Prostate gland (tissue), 2 donors: ENCODE results near the gene CDHR2. TPM values are rescaled to one million over a fixed set of nuclear protein-coding genes. Genes with fewer than 3 reads are reported as not detected.

Experiments used
- DNase-seq: peaks from one replicate; pipeline ENCODE4 v3.0.0-alpha.2; 2019; ENCODE audit warnings: low spot score
- H3K27ac ChIP-seq, 2 donors: fragments of 200-600 bp; sonication (generic); 2 replicates each; pipeline ENCODE4 v1.5.1; 2017 to 2019
- H3K27me3 ChIP-seq: fragments of 200-600 bp; sonication (generic); replicated peaks from 2 replicates; pipeline ENCODE4 v1.5.1; 2019; ENCODE audit not compliant: insufficient read depth
- H3K36me3 ChIP-seq, 2 donors: fragments of 200-600 bp; sonication (generic); 1 replicate in 1 of 2; 2 replicates in 1 of 2; pipeline versions ENCODE4 v1.5.1 to v1.8.1; 2017 to 2019
- H3K4me1 ChIP-seq: fragments of 200-600 bp; sonication (generic); replicated peaks from 2 replicates; pipeline ENCODE4 v1.5.1; 2019
- H3K4me3 ChIP-seq, 2 donors: fragments of 200-600 bp; sonication (generic); 2 replicates each; pipeline ENCODE4 v1.5.1; 2017 to 2019
- H3K9me3 ChIP-seq: fragments of 200-600 bp; sonication (generic); 2 replicates; pipeline ENCODE4 v1.5.1; 2017
- POLR2A ChIP-seq: fragments of 450-650 bp; IDR thresholded peaks from one replicate; pipeline ENCODE4 v1.6.1; 2016; ENCODE audit warnings: antibody characterized with exemption, mild to moderate bottlenecking
- POLR2AphosphoS5 ChIP-seq: sonication (generic); formaldehyde crosslinking; IDR thresholded peaks from one replicate; pipeline ENCODE4 v1.6.1; 2017; ENCODE audit warnings: antibody characterized with exemption
- WGBS: methylation state at CpG from one replicate; pipeline ENCODE4 v1.1.5; 2018; 5-methylcytosine and 5-hydroxymethylcytosine counted together
- intact Hi-C: fragments of 100-400 bp; cut with DNase I; formaldehyde crosslinking; loops from one replicate; pipeline ENCODE4 v1.14.2; 2022
- total RNA-seq, 2 donors: library from RNA; depleted of rRNA; stranded (reverse); fragments of >200 nt; gene quantifications; one replicate each; pipeline ENCODE4 v1.1.0, GENCODE V29; 2016
- TF ChIP-seq, protein P1 (sequence below), 4 experiments: fragments of 200-600 bp in 2 of 4; fragments of 450-650 bp in 2 of 4; sonication (generic) in 2 of 4; IDR thresholded peaks; 1 replicate in 3 of 4; 2 replicates in 1 of 4; pipeline ENCODE4 v1.5.1; 2016 to 2019; ENCODE audit warnings: antibody characterized with exemption in 4 of 4, mild to moderate bottlenecking in 2 of 4, moderate library complexity in 2 of 4

Gene CDHR2
- total RNA-seq, 2 donors from 2014 or later, result 1.1 TPM; not detected in 1

DNA sequence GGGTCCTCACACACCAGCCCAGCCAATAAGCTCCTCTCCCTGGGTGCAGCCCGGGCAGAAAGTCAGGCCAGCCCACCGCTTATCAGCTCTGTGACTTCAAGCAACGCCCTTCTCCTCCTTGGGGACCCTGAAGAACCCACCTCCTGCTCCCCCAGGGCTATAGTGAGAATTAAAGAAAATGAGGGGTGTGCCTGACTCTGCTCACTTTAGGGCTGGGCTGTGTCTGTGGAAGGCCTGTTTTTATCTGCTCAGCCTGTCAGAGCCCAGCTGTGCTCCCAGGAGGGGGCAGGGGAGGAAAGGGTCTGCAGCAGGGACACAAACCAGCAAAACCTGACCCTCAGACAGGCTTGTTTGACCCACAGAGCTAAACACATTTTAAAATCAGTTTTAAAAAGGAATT lies 56.9 kb downstream of the CDHR2 start:
- TF ChIP-seq, protein P1, sequence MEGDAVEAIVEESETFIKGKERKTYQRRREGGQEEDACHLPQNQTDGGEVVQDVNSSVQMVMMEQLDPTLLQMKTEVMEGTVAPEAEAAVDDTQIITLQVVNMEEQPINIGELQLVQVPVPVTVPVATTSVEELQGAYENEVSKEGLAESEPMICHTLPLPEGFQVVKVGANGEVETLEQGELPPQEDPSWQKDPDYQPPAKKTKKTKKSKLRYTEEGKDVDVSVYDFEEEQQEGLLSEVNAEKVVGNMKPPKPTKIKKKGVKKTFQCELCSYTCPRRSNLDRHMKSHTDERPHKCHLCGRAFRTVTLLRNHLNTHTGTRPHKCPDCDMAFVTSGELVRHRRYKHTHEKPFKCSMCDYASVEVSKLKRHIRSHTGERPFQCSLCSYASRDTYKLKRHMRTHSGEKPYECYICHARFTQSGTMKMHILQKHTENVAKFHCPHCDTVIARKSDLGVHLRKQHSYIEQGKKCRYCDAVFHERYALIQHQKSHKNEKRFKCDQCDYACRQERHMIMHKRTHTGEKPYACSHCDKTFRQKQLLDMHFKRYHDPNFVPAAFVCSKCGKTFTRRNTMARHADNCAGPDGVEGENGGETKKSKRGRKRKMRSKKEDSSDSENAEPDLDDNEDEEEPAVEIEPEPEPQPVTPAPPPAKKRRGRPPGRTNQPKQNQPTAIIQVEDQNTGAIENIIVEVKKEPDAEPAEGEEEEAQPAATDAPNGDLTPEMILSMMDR (IDR thresholded peaks at IDR 0.05), result no peak
- TF ChIP-seq POLR2AphosphoS5 (no peak), POLR2A (no peak)
- 54% methylated on average over 3 of the region's 3 CpGs for WGBS
- no peak for DNase-seq

DNA sequence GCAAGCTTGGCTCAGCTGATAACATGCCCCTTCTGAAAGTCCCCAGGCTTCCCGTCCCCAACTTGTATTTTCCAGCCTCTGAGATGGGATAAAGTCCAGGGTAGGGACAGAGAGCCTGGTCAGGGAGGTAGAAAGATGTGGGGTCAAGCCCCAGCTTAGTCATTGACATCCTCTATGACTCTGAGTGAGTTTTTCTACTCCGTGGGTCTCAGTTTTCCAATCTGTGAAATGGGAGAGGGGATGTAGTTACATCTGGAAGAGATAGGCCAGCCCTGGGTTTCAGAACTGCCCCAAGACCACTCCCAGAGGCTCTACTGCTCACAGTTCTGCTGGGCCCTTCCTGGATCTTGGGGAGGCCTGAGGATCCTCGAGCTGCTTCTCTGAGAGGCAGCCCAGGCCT lies 57.7 kb downstream of the CDHR2 start:
- no peaks in the 10 kb centered on the region for H3K27me3 ChIP-seq
- H3K4me1 ChIP-seq, result no peaks in the 10 kb centered on the region
- intact Hi-C loops, result no loop called here
- WGBS, result 82% methylated on average over 3 of the region's 3 CpGs
- no peak overlapping the region for H3K27ac ChIP-seq
- H3K36me3 ChIP-seq, result no peaks in the 10 kb centered on the region
- DNase-seq, result no peak
- TF ChIP-seq POLR2AphosphoS5, result no peak
- TF ChIP-seq POLR2A, result no peak
- TF ChIP-seq, protein P1 (IDR thresholded peaks at IDR 0.05), result no peak
- H3K9me3 ChIP-seq, result no peaks in the 10 kb centered on the region
- H3K4me3 ChIP-seq, result no peak overlapping the region

More for the DNA sequence above, 56.9 kb downstream of the CDHR2 start:
- no peak overlapping the region for H3K4me3 ChIP-seq
- no peaks in the 10 kb centered on the region for H3K27me3 ChIP-seq
- no peaks in the 10 kb centered on the region for H3K4me1 ChIP-seq
- H3K27ac ChIP-seq, result no peak overlapping the region
- no peaks in the 10 kb centered on the region for H3K36me3 ChIP-seq
- intact Hi-C loops, result no loop called here
- H3K9me3 ChIP-seq, result no peaks in the 10 kb centered on the region

DNA sequence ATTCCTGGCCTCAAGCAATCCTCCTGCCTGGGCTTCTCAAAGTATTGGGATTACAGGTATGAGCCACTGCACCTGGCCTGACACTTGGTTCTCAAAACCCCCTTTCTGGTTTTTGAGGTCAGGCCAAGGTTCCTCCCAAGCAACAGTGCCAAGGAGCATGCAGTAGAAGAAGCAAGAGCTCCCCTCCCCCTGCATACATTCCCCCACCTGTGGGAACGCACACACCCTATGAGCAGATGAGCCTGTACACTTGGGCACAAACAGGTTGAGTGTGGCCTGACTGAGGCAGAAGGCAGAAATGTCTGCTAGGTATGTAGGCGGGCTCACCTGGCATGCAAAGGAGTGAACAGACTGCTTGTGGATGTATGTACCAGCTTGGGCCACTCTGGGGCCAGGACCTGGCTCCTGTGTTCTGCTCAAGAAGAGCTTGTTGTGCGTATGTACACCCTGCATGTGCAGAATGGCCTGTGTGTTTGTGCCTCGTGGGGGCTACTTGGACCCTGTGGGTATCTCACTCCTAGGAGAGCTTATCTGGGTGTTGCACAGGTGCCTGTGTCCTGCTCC lies 59.1 kb downstream of the CDHR2 start:
- 90% methylated on average over 4 of the region's 4 CpGs for WGBS
- intact Hi-C loops, result no loop called here
- no peaks in the 10 kb centered on the region for H3K27me3 ChIP-seq
- no peaks in the 10 kb centered on the region for H3K36me3 ChIP-seq
- no peak for DNase-seq
- TF ChIP-seq, protein P1 (IDR thresholded peaks at IDR 0.05), result no peak
- no peak for TF ChIP-seq POLR2AphosphoS5
- no peak for TF ChIP-seq POLR2A
- H3K4me3 ChIP-seq, result no peak overlapping the region
- no peak overlapping the region for H3K27ac ChIP-seq
- no peaks in the 10 kb centered on the region for H3K4me1 ChIP-seq
- H3K9me3 ChIP-seq, result no peaks in the 10 kb centered on the region

DNA sequence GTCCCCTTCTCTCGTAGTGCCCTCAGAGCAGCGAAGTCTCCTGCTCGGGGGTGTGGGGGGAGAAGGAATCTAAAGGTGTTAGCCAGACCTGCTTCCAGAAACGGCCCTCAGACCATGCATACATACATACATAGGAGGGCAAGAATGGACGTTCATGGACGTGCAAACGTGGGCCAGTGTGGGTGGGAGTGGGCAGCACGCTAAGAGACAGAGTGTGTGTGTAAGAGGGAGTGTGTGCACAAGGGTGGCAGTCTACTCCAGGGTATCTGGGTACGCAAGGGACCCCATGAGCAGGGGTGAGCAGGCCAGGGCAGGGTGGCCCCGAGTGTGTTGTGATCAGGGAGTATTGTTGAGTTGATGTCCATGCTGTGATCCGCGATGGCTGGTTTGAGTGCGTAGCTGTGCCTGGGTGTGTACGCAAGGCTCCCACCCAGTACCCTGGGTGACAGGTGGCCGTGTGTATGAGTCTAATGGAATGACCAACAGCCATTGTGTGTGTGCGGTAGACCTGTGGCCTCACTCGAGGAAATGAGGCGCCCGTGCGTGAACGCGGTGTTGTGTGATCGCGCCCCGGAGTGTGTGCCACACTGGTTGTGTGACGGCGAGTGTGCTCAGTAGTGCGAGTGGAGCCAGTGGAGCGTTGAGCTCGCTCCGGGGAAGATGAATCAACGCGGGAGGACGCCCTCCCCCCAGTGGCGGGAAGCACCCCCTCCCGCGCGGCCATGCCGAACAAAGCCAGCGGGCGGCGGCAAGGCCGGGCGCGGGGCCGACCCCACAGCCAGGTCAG lies 60.0 kb downstream of the CDHR2 start:
- Histone ChIP-seq H3K36me3 (no peaks in the 10 kb centered on the region), H3K4me1 (no peaks in the 10 kb centered on the region), H3K4me3 (peak overlapping the region; percentile 37 to 55), H3K9me3 (no peaks in the 10 kb centered on the region), H3K27me3 (no peaks in the 10 kb centered on the region), H3K27ac (no peak overlapping the region)
- no peak for TF ChIP-seq POLR2A
- TF ChIP-seq POLR2AphosphoS5, result no peak
- TF ChIP-seq, protein P1 (IDR thresholded peaks at IDR 0.05), result no peak
- WGBS, result 45% methylated on average over 27 of the region's 46 CpGs
- intact Hi-C loops, result no loop called here
- DNase-seq, result no peak
